Effector memory CD4-positive, alpha-beta T cell (primary cell): Measurements from ENCODE around the gene RAD9A.
A peak's percentile ranks its signal among the peaks of the same experiment; 100 is the strongest.

Source experiments
- DNase-seq, 3 donors: peaks; one replicate each; pipeline ENCODE4 v3.0.0-alpha.2; 2020
- H3K27ac ChIP-seq: 2 replicates; pipeline ENCODE4 v1.7.0; 2013; ENCODE audit warnings: mild to moderate bottlenecking, low read length, moderate library complexity; ENCODE audit not compliant: insufficient read depth, poor library complexity, severe bottlenecking
- H3K27me3 ChIP-seq: replicated peaks from 2 replicates; pipeline ENCODE4 v1.7.0; 2013; ENCODE audit warnings: mild to moderate bottlenecking, low read length; ENCODE audit not compliant: insufficient read depth, control insufficient read depth, poor library complexity, severe bottlenecking
- H3K36me3 ChIP-seq: 2 replicates; pipeline ENCODE4 v1.7.0; 2013; ENCODE audit warnings: mild to moderate bottlenecking, low read length, moderate library complexity; ENCODE audit not compliant: control insufficient read depth, insufficient read depth
- H3K4me1 ChIP-seq: 2 replicates; pipeline ENCODE4 v1.7.0; 2013; ENCODE audit warnings: low read length, mild to moderate bottlenecking; ENCODE audit not compliant: control insufficient read depth, insufficient read depth, poor library complexity, severe bottlenecking
- H3K4me3 ChIP-seq: 2 replicates; pipeline ENCODE4 v1.7.0; 2013; ENCODE audit warnings: low read length, low read depth, mild to moderate bottlenecking; ENCODE audit not compliant: insufficient read depth, poor library complexity, severe bottlenecking
- H3K9me3 ChIP-seq: 2 replicates; pipeline ENCODE4 v1.7.0; 2013; ENCODE audit warnings: mild to moderate bottlenecking, low read length, moderate library complexity; ENCODE audit not compliant: control insufficient read depth

RAD9A gene

DNA sequence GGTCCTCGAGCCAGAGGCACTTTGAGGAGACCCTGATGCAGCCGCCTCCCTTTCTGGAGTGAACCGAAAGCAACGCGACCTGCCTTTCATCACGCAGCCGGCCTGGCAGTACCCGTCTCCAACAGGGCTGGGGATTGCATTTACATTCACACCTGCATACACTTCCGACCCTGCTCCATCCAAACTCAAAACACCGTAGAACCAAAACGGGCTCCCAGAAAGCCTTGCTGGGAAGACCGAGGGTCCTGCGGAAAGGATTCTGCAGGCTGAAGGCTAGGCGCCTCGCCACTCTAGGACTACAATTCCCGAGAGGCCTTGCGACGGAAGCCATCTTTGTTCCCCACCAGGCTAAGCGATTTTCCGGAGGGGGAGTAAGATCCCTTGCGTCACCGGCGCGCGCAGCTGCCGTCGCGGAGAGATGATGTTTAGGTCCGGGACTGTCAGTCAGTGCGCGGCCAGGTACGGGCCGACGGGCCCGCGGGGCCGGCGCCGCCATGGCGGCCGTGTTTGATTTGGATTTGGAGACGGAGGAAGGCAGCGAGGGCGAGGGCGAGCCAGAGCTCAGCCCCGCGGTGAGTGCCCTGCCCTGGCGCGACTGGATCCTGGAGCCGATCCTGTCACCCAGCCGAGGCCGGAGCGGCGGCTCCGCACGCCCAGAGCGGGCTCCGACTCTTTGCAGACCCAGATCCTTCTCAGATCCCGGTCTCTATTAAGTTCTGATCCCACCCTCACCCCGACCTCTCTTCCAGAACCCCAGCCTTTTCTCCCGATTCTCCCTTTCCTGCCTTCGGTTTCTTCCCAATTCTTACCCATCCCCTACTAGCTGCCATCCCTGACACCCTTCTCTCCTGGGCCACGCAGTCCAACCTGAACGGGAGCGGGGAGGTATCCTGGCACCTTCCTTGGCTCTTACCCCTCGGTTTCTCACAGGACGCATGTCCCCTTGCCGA is 36.5 kb downstream of the RAD9A start, which contains the start of gene RPS6KB2:
Gene RPS6KB2 (plus strand): TSS at position 443 of the 950 bp plus-strand sequence. CDS start 52 bp downstream, at position 495.
- Histone ChIP-seq H3K4me1 (peaks cover 21% of the 10 kb centered on the region), H3K36me3 (peaks cover 5% of the 10 kb centered on the region), H3K27ac (peak within 1 kb of the TSS; percentile 89), H3K9me3 (no peaks in the 10 kb centered on the region), H3K4me3 (peak within 1 kb of the TSS; percentile 82), H3K27me3 (no peaks in the 10 kb centered on the region)
- peak; percentile 95 to 99 (median 98) for DNase-seq

DNA sequence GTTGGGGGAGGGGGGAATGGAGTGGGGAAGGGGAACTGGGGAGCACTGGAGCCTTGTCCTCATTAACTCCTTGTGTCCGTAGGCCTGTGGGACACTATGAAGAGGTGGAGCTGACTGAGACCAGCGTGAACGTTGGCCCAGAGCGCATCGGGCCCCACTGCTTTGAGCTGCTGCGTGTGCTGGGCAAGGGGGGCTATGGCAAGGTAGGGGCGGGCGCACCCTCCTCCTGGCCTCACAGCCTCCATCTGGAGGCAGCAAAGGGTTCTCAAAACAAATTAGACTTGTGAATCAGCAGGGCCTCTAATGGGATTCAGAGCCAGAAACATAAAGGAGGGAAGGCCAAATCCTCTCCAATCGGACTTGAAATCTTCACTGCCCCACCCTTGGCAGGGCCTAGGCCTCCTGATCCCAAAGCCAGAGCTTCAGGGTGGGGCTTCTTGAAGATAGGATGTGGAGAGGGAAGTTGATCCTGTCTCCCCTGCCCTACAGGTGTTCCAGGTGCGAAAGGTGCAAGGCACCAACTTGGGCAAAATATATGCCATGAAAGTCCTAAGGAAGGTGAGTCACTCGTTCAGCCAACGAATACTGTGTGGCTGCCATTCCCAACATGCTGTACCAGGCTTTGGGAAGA is 37.4 kb downstream of the RAD9A start:
- Histone ChIP-seq H3K4me3 (peak overlapping the region; percentile 82), H3K9me3 (no peaks in the 10 kb centered on the region), H3K36me3 (peaks cover 6% of the 10 kb centered on the region), H3K27me3 (no peaks in the 10 kb centered on the region), H3K27ac (peak overlapping the region; percentile 89), H3K4me1 (peaks cover 29% of the 10 kb centered on the region)
- DNase-seq: no peak

GRCh38 chr11:67429722-67430121 is 37.9 kb downstream of the RAD9A start:
- DNase-seq: no peak
- no peaks in the 10 kb centered on the region for H3K27me3 ChIP-seq
- H3K4me3 ChIP-seq: no peak overlapping the region
- H3K4me1 ChIP-seq: peaks cover 35% of the 10 kb centered on the region
- no peaks in the 10 kb centered on the region for H3K9me3 ChIP-seq
- no peak overlapping the region for H3K27ac ChIP-seq
- H3K36me3 ChIP-seq: peaks cover 12% of the 10 kb centered on the region

- Histone ChIP-seq H3K36me3 (peaks cover 22% of the 10 kb centered on the region), H3K27ac (no peak overlapping the region), H3K9me3 (no peaks in the 10 kb centered on the region), H3K27me3 (no peaks in the 10 kb centered on the region), H3K4me1 (peaks cover 53% of the 10 kb centered on the region), H3K4me3 (no peak overlapping the region)
- no peak for DNase-seq
These were observed 39.8 kb downstream of the RAD9A start for GRCh38 chr11:67431346-67432249.

DNA sequence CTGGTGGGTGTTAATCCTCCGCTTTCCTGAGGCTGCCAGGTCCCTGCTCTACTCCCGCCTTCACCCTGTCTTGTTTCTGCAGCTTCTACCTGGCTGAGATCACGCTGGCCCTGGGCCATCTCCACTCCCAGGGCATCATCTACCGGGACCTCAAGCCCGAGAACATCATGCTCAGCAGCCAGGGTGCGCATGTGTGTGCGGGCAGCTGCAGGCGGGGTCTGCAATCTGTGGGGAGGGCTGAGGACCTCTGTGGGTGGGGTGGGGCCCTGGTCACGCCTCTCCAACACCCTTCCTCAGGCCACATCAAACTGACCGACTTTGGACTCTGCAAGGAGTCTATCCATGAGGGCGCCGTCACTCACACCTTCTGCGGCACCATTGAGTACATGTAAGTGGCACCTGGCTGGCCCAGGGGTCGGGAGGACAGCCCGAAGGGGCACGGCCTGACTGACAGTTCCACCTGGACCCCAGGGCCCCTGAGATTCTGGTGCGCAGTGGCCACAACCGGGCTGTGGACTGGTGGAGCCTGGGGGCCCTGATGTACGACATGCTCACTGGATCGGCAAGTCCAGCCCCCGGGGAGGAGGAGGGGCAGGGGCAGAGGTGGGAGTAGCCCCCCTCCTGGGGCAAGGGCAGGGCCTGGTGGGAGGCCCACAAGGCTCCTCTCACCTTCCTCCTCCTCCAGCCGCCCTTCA is 41.0 kb downstream of the RAD9A start:
- no peak for DNase-seq
- peak overlapping the region; percentile 43 for H3K27ac ChIP-seq
- no peaks in the 10 kb centered on the region for H3K27me3 ChIP-seq
- H3K9me3 ChIP-seq: no peaks in the 10 kb centered on the region
- peaks cover 49% of the 10 kb centered on the region for H3K4me1 ChIP-seq
- peaks cover 22% of the 10 kb centered on the region for H3K36me3 ChIP-seq
- H3K4me3 ChIP-seq: no peak overlapping the region

- no peak for DNase-seq
- H3K4me3 ChIP-seq: no peak overlapping the region
- H3K27ac ChIP-seq: peak overlapping the region; percentile 93
- no peaks in the 10 kb centered on the region for H3K27me3 ChIP-seq
- no peaks in the 10 kb centered on the region for H3K9me3 ChIP-seq
- H3K4me1 ChIP-seq: peaks cover 50% of the 10 kb centered on the region
- peaks cover 22% of the 10 kb centered on the region for H3K36me3 ChIP-seq
These were observed 42.0 kb downstream of the RAD9A start for GRCh38 chr11:67433536-67434394.

DNA sequence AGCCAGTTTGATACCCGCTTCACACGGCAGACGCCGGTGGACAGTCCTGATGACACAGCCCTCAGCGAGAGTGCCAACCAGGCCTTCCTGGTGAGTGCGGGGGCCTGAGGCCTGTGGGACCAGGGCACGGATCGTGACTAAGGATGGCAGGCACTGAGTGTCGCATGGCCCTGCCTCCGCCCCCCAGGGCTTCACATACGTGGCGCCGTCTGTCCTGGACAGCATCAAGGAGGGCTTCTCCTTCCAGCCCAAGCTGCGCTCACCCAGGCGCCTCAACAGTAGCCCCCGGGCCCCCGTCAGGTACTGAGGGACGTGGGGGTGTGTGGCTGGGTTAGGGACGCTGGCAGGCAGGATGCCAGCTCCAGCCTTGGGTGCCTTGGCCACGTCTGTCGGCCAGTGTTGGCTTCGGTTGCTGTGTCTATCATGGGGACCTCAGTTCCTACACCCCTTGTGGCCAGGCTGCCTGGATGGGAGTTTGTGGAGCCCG is 42.7 kb downstream of the RAD9A start:
- no peak for DNase-seq
- Histone ChIP-seq H3K4me3 (no peak overlapping the region), H3K4me1 (peaks cover 52% of the 10 kb centered on the region), H3K36me3 (peaks cover 22% of the 10 kb centered on the region), H3K27ac (peak overlapping the region; percentile 93), H3K27me3 (no peaks in the 10 kb centered on the region), H3K9me3 (no peaks in the 10 kb centered on the region)

GRCh38 chr11:67435031-67435726 is 43.4 kb downstream of the RAD9A start:
- Histone ChIP-seq H3K27ac (peak overlapping the region; percentile 93), H3K4me1 (peaks cover 59% of the 10 kb centered on the region)

More at GRCh38 chr11:67435031-67435726, 43.4 kb downstream of the RAD9A start:
- H3K4me3 ChIP-seq: peak overlapping the region; percentile 94
- peaks cover 22% of the 10 kb centered on the region for H3K36me3 ChIP-seq
- H3K27me3 ChIP-seq: no peaks in the 10 kb centered on the region
- no peaks in the 10 kb centered on the region for H3K9me3 ChIP-seq
- DNase-seq: no peak
